Mesenteric fat pad (tissue), 1 donor: Measurements from ENCODE around the gene RAD50. TPM values are rescaled to one million over a fixed set of nuclear protein-coding genes. Genes with fewer than 3 reads are reported as not detected.

Source experiments
- DNase-seq: peaks from one replicate; pipeline ENCODE4 v3.0.0-alpha.2; 2020; ENCODE audit warnings: low spot score
- total RNA-seq: library from RNA; stranded (reverse); fragmentation: NEBNext Ultra II Directional; extraction: Animal tissue kit (Norgen Biotek cat#: 25700); gene quantifications from one replicate; pipeline ENCODE4 v1.2.1, GENCODE V29; 2021
- donor health status: DM: yes; HTN: yes; CAD: no.

Gene RAD50
- total RNA-seq, 1 donor from 2014 or later, result 44.2 TPM

DNA sequence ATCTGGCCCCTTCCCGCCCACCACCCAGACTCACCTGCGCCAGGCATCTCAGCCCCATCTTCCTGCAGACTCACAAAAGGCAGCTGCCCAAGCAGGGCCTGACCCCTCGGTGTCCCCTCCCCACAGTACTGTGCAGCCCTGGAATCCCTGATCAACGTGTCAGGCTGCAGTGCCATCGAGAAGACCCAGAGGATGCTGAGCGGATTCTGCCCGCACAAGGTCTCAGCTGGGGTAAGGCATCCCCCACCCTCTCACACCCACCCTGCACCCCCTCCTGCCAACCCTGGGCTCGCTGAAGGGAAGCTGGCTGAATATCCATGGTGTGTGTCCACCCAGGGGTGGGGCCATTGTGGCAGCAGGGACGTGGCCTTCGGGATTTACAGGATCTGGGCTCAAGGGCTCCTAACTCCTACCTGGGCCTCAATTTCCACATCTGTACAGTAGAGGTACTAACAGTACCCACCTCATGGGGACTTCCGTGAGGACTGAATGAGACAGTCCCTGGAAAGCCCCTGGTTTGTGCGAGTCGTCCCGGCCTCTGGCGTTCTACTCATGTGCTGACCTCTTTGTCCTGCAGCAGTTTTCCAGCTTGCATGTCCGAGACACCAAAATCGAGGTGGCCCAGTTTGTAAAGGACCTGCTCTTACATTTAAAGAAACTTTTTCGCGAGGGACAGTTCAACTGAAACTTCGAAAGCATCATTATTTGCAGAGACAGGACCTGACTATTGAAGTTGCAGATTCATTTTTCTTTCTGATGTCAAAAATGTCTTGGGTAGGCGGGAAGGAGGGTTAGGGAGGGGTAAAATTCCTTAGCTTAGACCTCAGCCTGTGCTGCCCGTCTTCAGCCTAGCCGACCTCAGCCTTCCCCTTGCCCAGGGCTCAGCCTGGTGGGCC, 103.1 kb downstream of the RAD50 start:
- no peak for DNase-seq

DNA sequence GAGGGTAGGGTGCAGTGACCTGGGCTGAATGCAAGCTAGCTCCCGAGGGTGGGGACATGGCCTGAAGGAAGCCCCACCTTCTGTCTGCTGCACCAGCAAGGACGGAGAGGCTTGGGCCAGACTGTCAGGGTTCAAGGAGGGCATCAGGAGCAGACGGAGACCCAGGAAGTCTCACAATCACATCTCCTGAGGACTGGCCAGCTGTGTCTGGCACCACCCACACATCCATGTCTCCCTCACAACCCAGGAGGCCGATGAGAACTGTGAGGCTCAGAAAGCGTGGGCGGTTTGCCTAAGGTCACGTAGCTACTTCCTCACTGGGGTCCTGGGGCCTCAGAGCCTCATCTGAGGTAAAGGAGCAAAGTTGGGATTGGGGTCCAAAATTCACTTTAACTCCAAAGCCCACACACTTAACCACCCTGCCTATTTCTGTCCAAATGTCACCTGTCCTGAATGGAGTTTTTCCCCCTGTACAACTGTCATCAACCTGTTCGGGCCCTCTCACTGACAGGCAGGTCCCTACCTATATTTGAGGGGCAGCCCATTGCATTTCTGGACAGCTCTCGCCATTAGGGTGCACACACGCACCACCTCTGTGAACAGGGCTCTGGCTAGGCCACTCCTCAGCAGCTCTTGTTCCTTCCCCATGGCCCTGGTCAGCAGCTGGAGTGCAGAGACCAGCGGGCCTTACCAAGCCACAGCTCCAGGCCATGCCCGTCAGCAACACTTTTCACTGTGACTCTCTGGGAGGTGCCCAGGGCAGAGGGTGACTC, 104.6 kb downstream of the RAD50 start:
- DNase-seq, result no peak

DNA sequence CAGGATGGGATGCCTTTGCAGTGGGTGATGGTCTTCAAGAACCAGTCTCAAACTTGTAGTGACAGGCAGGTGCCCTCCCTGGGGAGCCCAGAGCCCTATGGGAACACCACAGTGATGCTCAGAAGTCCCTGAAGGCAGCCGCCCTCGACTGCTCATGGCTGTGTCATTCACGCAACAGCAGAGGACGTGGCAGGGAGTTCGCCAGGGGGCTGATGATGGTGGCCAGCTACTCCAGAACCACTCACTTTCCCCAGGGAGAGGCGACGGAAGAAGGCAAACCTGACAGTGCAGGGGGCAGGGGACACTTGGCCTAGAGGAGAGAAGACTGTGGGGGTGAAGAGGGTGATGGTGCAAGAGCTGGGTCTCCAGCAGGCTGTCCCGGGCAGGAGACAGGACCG, 105.2 kb downstream of the RAD50 start:
- no peak for DNase-seq

DNA sequence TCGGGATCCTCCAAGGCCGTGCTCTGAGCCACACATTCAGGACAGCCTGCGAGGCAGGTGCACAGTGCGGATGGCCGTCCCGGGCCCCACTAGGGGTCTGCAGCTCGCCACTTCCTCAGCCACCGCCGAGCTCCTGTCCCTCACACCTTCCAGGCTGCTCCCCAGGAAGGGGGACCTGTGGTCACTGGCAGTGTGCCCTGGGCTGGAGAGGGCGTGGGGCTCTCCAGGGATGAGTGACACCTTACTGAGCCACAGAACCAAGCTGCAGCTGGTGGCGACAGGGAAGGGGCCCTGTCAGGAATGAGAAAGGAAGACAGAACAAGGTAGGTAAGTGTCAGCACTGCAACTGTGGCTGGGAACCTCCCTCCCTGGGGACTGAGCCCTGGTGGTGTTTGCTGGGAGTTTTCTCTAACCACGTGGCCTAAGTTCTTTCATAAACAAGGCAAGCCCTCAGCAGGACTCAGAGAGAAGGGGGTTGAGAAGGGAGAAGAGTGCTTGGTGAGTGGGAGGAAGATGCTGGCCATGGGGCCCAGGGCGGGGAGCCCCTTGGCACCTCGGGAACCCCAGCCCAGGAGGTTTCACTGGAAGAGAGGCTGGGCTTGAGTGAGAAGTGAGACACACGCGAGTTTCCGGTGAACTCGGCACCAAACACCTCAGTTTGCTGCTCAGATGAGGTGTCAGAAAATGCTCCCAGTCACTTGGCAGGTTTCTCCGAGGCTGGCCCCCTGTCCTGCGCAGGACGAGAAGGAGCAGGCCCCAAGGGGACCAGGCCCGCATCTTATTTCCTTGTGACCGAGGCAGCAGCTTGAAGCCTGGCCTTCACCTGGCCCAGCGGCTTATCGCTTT, 106.4 kb downstream of the RAD50 start:
- DNase-seq, result no peak

DNA sequence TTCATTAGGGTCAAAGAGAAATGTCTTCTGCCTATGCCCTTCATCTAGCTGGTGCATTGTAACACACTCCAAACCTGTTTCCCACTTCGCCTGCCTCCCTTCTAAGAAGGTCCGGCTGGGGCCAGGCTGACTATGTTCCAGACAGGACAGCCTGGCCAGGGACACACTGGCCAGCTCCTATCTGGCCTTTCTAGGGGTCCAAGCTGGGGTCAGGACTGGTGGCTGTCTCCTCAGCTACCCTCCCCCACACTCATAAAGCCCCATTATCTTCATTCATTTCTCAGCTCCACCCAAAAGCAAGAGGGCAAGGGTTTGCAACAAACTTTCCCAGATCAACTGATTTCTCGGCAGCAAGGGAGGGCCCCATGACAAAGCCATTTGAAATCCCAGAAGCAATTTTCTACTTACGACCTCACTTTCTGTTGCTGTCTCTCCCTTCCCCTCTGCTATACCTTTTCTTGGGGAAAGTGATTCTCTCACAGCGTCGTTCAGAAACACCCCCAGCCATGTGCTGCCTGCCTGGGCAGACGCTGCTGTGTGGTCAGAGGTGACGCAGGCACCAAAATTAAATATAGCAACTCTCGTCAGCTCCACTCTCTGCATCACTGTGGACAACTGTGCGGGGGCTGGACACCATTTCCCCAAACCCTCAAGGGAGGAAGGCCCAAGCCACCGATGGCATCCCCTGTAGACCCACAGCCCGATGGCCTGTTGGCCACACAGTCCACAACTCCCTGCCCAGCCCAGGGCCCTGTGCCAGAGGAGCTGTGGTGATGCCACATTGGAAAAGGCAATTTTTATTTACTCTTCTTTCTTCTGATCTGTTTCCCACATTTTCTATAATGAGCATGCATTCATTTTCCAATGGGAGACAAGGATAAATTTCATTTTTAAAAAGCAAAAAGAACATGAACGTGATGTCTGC, 107.3 kb downstream of the RAD50 start:
- DNase-seq, result no peak

DNA sequence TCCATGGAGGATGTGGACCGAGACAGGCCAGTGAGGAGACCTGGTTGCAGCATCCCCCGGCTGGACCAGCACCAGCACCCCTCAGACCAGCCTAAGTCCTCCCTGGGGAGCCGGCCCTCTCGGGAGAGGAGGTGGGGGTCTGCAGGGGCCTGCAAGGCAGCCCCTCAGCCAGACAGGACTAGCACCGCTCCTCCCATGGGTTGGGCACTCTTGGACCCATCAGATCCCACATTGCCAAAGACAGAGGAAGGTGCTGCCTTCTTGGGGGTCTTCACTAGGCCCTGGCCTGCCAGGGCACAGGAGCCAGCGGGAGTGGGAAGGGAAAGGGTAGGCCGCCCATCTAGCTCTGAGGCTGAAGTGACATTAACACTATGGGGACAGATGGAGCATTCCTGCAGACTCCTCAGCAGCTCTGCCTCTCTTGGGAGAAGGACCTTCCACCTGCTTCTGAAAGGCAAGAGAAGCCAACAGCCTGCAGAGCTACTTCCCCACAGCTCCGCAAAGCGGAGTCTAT, 108.0 kb downstream of the RAD50 start:
- DNase-seq, result no peak

DNA sequence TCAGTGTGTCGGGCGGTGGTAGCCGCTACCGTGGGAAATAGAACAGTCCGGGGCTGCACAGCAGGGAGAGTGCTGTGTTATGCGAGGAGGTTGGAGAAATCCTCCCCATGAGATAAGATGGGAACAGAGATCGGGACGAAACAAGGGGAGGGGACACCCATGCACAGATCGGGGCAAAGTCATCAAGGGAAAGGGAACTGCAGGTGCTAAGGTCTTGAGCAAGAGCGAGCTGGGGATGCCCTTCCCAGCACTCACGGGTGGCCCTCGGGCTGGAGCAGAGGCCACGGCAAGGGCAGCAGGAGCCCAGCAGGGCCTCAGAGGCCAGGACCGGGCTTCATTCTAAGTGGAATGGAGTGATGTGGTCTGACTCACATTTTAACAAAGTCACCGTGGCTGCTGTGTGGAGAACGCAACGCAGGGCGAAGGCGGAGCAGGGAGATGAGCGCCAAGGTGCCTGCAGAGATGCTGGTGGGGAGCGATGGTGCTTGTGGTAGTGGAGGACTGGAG, 108.8 kb downstream of the RAD50 start:
- no peak for DNase-seq

DNA sequence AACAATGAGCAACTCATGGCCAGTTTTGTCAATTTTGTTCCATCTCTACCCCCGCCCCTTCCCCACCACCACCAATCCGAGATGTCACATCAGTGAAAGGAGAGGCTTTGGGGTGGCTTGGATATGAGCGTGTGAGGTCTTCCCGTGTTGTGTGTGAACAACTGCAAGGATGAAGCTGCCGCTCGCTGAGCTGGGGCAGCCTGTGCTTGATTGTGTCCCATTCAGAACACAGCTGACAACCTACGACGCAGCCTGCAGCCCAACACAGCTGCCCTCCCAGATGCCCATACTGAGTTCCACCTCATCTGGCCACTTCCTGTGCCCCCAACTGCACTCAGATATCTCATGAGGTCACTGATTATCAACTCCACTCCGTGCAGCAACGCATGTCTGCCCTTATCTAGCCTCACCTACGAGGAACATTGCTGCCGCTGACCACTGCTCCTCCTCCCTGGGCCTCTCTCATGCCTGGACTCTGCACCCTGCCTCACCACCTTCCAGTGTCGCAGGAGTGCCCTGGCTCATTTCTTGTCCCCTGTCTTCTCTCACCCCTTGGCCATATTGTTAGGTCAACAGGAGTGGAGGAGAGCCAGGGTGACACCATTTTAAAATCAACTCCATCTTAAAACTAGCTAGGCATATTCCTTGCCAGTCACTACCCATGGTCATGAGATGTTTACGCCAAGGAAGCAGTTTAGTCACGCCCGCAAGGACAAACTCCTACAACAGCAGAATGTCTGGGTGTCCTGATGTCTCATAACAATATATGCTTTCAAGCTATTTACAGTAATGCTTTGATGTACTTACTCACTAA, 109.7 kb downstream of the RAD50 start:
- no peak for DNase-seq

DNA sequence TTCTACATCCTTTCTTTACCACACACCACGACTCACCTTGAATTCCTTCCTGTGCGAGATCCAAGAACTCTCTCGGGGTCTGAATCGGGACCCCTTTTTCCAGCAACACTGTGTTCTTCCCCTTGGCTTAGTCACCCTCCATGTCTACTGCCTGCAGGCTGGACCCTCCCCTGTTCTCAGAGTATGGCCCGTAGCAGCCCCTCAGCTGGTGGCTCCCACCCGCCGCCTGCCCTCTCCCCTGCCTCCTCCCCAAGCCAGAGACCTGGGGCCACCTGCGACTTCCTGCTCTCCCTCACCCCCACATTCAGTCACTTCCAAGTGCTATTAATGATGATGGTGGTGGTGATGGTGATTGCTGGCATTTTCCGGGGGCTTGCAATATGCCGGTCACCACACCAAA, 110.5 kb downstream of the RAD50 start:
- DNase-seq, result no peak

DNA sequence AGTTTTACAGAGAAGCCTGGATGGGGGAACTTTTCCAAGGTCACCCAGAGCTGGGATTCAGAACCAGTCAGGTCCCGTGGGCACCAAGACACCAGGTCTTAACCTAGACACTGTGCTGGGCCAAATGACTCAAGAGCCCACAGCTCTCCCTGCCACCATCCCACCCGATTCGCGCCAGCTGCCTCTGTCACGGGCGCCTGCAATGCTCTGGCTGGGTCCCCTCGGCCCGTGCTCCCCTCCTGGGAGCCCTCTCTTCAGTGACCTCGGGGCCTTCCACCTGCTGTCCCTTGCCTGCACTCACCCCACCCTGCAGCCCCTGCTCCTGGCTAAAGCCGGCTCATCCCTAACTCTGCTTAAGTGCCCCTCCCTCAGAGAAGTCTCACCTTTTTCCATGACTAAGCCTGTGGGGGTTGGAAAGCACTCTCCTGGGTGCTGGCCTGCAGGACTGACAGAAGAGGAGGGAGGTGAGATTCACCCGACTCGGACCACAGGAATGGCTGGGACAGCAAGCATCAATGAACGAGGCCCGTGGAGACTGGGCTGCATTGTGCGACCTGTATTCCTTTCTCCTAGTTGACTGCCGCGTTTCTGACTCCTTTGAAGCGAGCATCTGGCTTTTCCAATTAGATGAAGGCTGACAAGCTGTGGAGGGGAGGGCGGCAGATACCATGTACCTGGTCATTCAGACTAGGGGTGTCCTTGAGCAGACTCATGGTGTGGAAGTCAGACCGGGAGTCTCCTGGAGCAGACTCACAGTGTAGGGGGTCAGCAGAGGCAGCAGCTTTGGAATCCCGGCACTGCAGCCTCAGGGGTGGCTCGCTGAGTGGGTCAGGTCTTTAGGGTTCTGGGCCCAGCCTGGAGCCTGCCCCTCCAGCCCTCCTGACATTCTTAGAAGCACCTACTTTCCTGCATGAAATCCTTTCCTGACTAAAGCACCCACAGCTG, 111.3 kb downstream of the RAD50 start:
- no peak for DNase-seq

DNA sequence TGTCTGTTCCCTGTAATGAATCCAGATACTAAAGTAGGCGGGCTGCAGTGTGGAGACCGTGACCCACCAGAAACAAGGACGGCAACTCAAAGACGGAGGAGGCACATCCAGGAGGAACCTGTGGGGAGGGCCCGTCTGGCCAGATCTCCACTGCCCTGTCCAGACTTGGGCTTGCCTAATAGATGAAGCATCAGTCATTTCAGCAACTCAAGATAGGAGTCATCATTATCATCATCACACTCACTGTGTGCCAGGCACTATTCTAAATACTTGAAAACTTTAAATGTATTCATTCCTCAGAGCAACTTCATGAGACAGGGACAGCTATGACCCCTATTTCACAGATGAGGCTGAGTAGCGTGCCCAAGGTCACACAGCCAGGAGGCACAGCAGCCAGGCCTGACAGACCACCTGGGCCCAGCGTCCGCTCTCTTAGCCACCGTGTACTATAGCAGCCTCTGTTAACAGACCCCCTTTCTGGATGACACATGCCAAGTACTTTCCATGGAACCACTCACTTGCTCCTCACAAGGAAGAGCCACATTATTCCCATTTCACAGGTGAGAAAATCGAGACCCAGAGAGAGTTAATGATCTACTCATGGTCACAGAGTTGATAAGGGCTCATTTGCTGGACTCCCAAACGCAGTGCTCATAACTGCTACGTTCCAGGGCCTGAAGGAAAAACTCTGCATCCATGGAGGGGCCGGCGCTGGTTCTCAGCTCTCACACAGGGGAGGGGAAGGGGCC, 112.1 kb downstream of the RAD50 start:
- DNase-seq, result no peak

DNA sequence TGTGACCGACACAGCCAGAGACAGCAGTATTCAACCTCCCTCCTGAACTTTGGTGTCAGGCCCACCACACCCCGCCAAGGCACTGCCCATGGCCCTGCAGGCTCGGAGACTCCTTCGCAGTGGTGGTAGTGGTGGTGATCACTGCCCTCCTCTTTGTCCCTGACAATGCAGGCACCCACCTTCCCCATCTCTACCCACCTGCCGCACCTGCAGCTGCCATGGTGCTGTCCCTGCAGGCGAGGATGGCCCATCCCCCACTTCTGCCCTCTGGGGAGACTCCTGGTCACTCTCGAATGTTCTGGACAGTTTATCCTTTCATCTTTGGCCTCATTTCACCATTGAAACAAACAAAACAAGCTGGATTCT, 112.7 kb downstream of the RAD50 start:
- DNase-seq, result no peak

DNA sequence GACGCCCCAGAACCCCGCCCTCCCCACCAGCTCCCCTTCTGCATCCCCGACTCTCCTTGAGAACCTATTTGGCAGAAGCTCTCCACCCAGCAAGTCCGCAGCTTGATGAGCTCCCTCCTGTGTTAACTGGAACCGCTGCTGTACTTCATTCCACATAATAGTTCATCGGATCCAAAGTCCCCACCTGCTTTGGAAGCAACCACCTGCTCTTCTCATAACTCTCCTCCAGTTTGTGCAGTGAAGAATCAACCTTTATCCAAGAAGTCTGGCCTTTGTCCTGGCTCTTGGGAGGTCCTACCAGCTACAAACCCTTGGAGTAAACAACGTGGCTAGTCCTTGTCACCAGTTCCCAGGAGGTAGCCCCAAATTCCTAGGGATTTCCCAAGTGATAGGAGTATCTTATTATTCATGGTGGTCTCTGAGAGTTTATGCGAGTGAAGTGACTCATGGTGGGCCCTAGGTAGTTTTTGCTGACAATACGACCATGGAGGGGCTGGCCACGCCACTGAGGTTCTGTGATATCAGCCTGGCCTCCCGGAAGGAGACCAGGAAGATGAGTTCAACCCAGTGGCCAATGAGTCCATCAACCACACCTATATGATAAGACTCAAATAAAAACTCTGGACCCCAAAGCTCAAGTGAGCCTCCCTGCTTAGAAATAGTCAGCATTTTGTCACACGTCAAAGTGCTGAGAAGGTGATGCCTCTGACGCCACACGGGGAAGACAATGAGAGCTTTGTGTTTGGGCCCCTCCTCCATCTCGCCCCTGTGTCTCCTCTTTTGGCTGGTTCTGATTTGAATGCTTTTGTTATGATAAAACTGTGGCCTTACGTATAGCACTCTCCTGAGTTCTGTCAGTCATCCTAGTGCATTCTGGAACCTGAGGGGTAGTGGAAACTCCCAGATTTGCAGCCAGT, 113.4 kb downstream of the RAD50 start:
- DNase-seq, result no peak

DNA sequence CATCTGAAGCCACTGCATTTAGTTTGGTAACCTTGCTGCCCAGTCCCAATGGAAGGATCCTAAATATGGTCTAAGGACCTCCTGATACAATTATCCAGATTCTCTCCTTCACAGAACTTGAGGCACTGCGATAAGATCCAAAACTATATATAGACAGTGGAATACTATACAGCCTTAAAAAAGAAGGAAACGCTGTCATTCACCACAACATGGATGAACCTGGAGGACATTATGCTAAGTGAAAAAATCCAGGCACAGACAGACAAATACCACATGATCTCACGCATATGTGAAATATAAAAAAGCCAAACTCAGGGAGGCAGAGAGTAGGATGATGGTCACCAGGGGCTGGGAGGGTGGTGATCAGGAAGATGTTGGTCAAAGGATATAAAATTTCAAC, 114.2 kb downstream of the RAD50 start:
- DNase-seq, result no peak

DNA sequence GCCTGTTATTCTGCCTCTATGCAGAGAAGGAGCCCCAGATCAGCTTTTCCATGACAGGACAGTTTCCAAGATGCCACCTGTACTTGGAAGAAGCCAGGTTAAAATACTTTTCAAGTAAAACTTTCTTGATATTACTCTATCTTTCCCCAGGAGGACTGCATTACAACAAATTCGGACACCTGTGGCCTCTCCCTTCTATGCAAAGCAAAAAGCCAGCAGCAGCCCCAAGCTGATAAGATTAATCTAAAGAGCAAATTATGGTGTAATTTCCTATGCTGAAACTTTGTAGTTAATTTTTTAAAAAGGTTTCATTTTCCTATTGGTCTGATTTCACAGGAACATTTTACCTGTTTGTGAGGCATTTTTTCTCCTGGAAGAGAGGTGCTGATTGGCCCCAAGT, 116.7 kb downstream of the RAD50 start:
- DNase-seq, result no peak

DNA sequence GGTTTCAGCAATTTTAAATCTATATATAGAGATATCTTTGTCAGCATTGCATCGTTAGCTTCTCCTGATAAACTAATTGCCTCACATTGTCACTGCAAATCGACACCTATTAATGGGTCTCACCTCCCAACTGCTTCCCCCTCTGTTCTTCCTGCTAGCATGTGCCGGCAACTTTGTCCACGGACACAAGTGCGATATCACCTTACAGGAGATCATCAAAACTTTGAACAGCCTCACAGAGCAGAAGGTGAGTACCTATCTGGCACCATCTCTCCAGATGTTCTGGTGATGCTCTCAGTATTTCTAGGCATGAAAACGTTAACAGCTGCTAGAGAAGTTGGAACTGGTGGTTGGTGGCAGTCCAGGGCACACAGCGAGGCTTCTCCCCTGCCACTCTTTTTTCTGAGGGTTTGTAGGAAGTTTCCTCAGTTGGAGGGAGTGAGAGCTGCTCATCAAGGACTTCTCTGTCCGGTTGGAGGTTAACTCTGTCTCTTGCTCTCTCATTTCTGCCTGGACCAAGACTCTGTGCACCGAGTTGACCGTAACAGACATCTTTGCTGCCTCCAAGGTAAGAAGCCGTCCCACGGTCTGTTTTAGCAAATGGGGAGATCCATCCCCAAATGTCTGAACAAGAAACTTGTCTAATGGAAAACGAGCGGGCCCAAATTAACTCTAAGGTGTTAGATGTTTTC, 117.3 kb downstream of the RAD50 start, which contains the start of gene IL4:
Gene IL4, plus strand, starts transcription at position 51 of the 692 bp plus-strand sequence. Its CDS starts 62 bp downstream, at position 113.
- DNase-seq, result no peak
